Right atrium auricular region (tissue), 2 donors: ENCODE data around the gene HCN3. TPM values are rescaled to one million over a fixed set of nuclear protein-coding genes. Genes with fewer than 3 reads are reported as not detected.
A peak's percentile ranks its signal among the peaks of the same experiment; 100 is the strongest.

Experiments
- DNase-seq: peaks from one replicate; pipeline ENCODE4 v3.0.0-alpha.2; 2019; ENCODE audit warnings: low spot score
- H3K27ac ChIP-seq, 2 donors: fragments of 200-600 bp; sonication (generic); 1 replicate in 1 of 2; 2 replicates in 1 of 2; pipeline ENCODE4 v1.5.1; 2016 to 2019
- H3K27me3 ChIP-seq, 2 donors: fragments of 200-600 bp; sonication (generic); one replicate each; pipeline versions ENCODE4 v1.5.1 to v1.6.0; 2017 to 2019
- H3K36me3 ChIP-seq: fragments of 200-600 bp; sonication (generic); one replicate; pipeline ENCODE4 v1.5.1; 2016
- H3K4me1 ChIP-seq, 2 donors: fragments of 200-600 bp; sonication (generic); one replicate each; pipeline versions ENCODE4 v1.5.1 to v1.6.0; 2017 to 2019
- H3K4me3 ChIP-seq, 2 donors: fragments of 200-600 bp; sonication (generic); 1 replicate in 1 of 2; 2 replicates in 1 of 2; pipeline ENCODE4 v1.5.1; 2017 to 2019; ENCODE audit warnings: mild to moderate bottlenecking in 1 of 2, moderate library complexity in 1 of 2
- H3K9me3 ChIP-seq, 2 donors: fragments of 200-600 bp; sonication (generic); one replicate each; pipeline ENCODE4 v1.5.1; 2019
- total RNA-seq, 2 donors: library from RNA; depleted of rRNA; stranded (reverse); fragments of >200 nt; gene quantifications; one replicate each; pipeline ENCODE4 v1.1.0, GENCODE V29; 2016
- TF ChIP-seq, protein P1 (sequence below), 2 donors: fragments of 200-600 bp; sonication (generic); IDR thresholded peaks; one replicate each; pipeline ENCODE4 v1.5.1; 2019; ENCODE audit warnings: antibody characterized with exemption in 2 of 2

Gene HCN3
- total RNA-seq, 2 donors from 2014 or later, result 0.35 to 0.41 TPM

DNA sequence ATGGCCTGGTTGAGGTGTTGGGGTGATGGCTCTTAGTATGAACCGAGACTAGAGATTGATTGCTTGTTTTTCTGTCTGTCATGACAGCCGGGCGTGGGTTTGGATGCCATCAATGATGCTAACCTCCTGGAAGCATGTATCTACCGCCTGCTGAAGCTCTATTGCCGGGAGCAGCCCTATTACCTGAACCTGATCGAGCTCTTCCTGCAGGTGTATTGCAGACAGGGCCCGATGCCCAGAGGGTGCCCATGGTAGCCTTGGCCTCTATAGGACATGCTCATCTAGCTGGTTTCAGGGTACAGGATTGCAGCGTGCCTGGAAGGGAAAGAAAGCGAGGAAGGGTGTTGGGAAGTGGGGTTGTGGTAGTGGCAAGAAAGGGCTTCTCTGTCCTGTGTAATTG, 40.8 kb downstream of the HCN3 start:
- Histone ChIP-seq H3K4me1 (peaks cover 0 to 31% of the 10 kb centered on the region in 2 donors), H3K4me3 (no peak overlapping the region), H3K27me3 (no peaks in the 10 kb centered on the region), H3K36me3 (peaks cover 26% of the 10 kb centered on the region), H3K9me3 (no peaks in the 10 kb centered on the region), H3K27ac (no peak overlapping the region)
- TF ChIP-seq, protein P1, sequence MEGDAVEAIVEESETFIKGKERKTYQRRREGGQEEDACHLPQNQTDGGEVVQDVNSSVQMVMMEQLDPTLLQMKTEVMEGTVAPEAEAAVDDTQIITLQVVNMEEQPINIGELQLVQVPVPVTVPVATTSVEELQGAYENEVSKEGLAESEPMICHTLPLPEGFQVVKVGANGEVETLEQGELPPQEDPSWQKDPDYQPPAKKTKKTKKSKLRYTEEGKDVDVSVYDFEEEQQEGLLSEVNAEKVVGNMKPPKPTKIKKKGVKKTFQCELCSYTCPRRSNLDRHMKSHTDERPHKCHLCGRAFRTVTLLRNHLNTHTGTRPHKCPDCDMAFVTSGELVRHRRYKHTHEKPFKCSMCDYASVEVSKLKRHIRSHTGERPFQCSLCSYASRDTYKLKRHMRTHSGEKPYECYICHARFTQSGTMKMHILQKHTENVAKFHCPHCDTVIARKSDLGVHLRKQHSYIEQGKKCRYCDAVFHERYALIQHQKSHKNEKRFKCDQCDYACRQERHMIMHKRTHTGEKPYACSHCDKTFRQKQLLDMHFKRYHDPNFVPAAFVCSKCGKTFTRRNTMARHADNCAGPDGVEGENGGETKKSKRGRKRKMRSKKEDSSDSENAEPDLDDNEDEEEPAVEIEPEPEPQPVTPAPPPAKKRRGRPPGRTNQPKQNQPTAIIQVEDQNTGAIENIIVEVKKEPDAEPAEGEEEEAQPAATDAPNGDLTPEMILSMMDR (IDR thresholded peaks at IDR 0.05), result no peak
- DNase-seq, result no peak

DNA sequence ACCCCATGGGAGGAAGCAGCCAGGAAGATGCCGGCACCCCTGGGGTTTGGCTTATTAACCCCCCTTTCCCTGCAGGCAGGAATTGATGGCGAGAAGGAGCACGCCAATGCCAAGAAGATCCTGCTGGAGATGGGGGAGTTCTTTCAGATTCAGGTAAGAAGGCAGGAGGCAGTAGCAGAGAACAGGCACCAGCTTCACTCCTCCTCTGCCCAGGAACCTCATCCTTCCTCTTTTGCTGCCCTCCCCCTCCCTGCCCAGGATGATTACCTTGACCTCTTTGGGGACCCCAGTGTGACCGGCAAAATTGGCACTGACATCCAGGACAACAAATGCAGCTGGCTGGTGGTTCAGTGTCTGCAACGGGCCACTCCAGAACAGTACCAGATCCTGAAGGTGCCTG, 42.3 kb downstream of the HCN3 start:
- no peaks in the 10 kb centered on the region for H3K27me3 ChIP-seq
- H3K36me3 ChIP-seq, result peaks cover 20% of the 10 kb centered on the region
- no peak overlapping the region for H3K4me3 ChIP-seq
- TF ChIP-seq, protein P1 (IDR thresholded peaks at IDR 0.05), result no peak
- peaks cover 0 to 31% of the 10 kb centered on the region in 2 donors for H3K4me1 ChIP-seq
- DNase-seq, result no peak
- no peaks in the 10 kb centered on the region for H3K9me3 ChIP-seq
- H3K27ac ChIP-seq, result no peak overlapping the region

DNA sequence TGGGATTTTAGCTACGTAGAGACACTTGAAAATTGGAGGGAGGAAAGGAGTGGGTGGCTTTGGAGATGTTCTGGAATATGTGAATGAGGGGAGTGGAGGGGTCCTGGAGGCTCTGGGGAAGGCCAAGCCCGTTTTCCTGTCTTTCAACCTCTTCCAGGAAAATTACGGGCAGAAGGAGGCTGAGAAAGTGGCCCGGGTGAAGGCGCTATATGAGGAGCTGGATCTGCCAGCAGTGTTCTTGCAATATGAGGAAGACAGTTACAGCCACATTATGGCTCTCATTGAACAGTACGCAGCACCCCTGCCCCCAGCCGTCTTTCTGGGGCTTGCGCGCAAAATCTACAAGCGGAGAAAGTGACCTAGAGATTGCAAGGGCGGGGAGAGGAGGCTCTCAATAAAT, 43.0 kb downstream of the HCN3 start:
- peaks cover 0 to 38% of the 10 kb centered on the region in 2 donors for H3K4me1 ChIP-seq
- no peak for DNase-seq
- peak overlapping the region; percentile 41 to 80 for H3K4me3 ChIP-seq
- no peaks in the 10 kb centered on the region for H3K9me3 ChIP-seq
- H3K36me3 ChIP-seq, result peaks cover 13% of the 10 kb centered on the region
- TF ChIP-seq, protein P1 (IDR thresholded peaks at IDR 0.05), result no peak
- no peaks in the 10 kb centered on the region for H3K27me3 ChIP-seq
- peak overlapping the region; percentile 97 to 99 for H3K27ac ChIP-seq

DNA sequence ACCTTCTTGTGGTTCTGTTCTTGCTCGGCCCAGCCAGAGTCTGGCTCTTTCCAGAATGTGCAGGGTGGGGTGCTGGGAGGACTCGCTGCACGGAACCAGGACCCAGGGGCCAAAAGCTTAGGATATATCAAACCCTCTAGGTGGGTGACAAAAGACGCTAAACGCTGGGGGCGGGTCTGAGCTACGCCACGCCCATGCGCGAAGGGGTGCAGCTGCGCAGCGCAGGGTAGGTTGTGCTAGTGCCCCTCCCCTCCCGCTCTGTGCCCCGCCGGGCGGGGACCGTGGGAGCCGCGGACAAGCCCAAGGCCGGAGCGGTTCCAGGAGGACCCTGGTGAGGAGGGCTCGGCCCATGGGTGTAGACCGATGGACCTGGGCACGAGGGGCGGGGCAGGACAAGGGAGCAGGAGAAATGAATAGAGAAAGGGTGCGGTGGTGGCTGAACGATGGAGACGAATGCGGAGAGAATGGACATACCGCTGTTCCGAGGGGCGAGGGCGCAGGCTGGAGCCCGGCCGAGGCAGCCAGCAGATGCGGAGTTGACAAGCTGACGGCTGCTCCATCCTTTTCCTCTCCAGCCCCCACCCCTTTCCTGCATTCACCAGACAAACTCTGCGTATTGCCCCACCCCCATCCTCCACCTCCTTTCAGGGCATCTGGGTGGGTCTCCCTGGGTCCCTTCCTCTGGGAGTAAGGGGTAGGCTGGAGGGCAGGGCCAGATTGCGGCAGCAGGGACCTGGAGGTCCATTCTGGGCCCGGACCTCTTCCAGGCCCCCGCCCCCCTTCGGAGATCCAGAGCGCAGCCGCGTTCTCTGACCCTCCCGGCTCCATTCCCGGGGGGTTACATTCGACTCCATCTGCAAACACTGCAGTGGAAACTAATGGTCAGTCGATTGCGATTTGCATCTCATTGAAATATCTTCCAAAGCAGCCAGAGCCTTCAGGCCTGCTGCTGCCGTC, 43.7 kb downstream of the HCN3 start, which contains the start of gene RUSC1:
Gene RUSC1 (plus strand): TSS at position 234 of the 957 bp plus-strand sequence. CDS start 880 bp downstream, outside the sequence.
- Histone ChIP-seq H3K4me3 (peak within 1 kb of the TSS; percentile 41 to 80), H3K27me3 (no peaks in the 10 kb centered on the region), H3K36me3 (peaks cover 13% of the 10 kb centered on the region), H3K9me3 (no peaks in the 10 kb centered on the region), H3K27ac (peak within 1 kb of the TSS; percentile 97 to 99), H3K4me1 (peaks cover 0 to 45% of the 10 kb centered on the region in 2 donors)
- TF ChIP-seq, protein P1 (IDR thresholded peaks at IDR 0.05), result peak in 1 of 2 donors; percentile 16
- DNase-seq, result peak; percentile 84

DNA sequence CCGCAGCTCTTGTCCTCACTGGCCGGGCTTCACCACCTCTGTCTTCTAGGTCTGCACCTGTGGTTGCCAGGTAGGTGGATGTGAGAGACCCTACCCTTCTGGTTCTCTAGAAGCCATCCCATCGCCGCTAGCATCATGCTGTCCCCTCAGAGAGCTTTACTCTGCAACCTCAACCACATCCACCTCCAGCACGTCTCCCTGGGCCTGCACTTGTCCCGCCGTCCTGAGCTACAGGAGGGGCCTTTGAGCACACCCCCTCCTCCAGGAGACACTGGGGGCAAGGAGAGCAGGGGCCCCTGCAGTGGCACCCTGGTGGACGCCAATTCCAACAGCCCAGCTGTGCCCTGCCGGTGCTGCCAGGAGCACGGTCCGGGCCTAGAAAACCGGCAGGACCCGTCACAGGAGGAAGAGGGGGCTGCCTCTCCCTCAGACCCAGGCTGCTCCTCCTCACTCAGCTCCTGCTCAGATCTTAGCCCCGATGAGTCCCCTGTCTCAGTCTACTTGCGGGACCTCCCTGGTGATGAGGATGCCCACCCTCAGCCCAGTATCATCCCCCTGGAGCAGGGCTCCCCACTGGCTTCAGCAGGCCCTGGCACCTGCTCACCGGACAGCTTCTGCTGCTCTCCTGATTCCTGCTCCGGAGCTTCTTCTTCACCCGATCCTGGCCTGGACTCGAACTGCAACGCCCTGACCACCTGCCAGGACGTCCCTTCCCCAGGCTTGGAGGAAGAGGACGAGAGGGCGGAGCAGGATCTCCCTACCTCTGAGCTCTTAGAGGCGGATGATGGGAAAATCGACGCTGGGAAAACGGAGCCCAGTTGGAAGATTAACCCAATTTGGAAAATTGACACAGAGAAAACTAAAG, 44.6 kb downstream of the HCN3 start:
- Histone ChIP-seq H3K27ac (peak overlapping the region; percentile 97 to 99), H3K27me3 (no peaks in the 10 kb centered on the region), H3K36me3 (peaks cover 16% of the 10 kb centered on the region), H3K4me1 (peaks cover 0 to 46% of the 10 kb centered on the region in 2 donors), H3K4me3 (peak overlapping the region; percentile 72 to 80), H3K9me3 (no peaks in the 10 kb centered on the region)
- DNase-seq, result no peak
- TF ChIP-seq, protein P1 (IDR thresholded peaks at IDR 0.05), result no peak
